Myocyte (in vitro differentiated cells): ENCODE measurements around the gene MID1. TPM values are rescaled to one million over a fixed set of nuclear protein-coding genes. Genes with fewer than 3 reads are reported as not detected.

Experiments used
- DNase-seq: peaks from one replicate; pipeline ENCODE4 v3.0.0-alpha.2; 2012; ENCODE audit warnings: low read depth
- total RNA-seq: library from RNA; depleted of rRNA; stranded (reverse); fragments of >200 nt; gene quantifications from 2 replicates; pipeline ENCODE4 v1.2.3, GENCODE V29; 2014

Gene MID1
- total RNA-seq, 1 donor from 2014 or later = 11.0 TPM

DNA sequence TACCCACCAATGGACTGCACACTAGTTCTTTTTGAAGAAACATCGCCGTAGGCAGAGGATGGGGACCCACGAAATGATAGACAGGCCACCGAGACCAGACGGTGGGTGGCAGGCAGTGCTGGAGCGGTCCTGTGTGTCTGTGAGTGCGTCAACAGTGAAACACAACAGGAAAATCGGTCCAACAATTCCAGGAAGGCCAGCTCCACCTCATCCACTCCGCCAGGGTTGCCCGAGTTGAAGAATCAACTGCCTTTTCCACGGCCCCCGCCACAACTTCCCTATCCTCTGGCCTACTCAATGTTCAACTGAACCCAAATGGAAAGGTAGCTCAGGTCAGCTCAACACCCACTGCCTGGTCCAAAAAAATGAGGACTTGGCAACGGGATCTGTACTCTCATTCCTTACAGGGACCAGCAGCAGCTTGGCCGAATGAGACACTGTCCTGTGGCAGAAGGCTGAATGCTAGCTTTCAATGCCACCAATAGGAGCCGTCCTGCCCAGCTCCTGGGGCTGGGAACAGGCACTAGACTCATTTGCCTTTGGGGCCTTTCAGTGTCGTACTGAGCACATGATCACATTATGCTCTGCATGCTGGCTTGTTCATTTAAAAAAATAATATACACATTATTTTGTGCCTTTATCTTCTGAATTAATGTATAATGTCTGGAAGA is 43.5 kb downstream of the MID1 start:
- DNase-seq = no peak

DNA sequence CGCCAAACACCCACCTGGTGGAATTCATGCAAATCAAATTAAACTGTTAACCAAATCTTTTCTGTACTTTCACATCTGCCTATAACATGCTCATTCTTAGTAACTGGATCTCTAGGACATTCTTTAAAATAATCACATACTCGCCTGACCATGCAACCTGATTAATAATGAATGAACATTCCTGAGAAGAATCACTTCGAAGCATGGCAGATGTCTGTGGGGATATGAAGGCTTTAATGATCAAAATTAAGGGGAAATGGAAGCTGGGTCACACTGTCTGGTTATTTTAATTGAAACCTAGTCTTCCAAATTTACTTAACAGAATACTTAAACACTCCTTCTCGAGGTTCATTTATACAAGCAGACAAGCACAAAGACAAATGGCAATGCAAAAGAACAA is 44.2 kb downstream of the MID1 start:
- no peak for DNase-seq

DNA sequence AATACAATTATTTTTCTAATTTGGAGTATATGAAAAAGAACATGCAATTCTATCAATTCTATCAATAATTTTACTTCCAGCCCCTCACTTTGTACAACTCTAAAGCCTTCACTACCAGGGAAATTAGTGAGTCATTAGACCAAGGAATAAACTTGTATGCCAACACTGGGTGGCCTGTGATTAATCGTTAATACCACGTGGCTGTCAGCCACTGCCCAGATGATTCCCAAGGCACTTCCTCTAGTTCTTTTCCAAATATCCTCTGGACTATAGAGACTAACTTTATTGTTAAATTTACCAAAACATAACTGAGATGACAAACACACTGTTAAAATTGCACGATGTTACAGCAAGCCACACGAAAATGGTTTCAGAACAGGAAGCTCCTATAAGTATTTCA is 45.7 kb downstream of the MID1 start:
- DNase-seq = no peak

DNA sequence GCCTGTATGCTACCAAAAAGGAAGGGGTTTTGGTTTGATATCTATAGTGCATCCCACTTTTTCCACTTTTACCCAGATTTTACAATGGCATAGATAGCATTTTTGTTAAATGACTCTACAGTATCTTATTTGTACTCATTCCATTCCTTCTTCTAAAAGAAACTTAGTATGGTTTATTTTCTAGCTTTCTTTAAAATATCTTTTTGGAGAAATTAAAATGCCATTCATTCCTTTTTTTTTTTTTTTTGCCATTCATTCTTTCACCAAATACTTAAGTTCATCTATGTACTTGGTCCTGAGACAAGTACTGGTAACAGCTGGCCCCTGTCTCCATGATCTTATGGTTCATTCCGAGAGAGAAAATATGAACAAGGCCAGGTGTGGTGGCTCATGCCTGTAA is 49.1 kb downstream of the MID1 start:
- peak; percentile 13 for DNase-seq

DNA sequence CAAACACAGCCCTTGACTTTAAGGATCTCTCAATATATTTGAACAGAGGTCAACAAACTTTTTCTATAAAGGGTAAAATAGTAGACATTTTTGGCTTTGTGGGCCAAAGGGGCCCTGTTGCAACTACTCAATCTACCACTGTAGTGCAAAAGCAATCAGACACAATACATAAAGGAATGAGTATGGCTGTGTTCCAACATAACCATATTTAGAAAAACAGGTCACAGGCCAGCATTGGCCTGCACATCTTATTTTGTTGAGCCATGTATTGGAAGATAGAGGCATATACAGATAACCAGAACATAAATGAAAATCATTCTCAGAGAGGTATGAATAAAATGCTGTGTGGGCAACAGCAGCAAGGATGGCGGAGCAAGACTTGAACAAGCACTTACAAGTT is 49.8 kb downstream of the MID1 start:
- no peak for DNase-seq

DNA sequence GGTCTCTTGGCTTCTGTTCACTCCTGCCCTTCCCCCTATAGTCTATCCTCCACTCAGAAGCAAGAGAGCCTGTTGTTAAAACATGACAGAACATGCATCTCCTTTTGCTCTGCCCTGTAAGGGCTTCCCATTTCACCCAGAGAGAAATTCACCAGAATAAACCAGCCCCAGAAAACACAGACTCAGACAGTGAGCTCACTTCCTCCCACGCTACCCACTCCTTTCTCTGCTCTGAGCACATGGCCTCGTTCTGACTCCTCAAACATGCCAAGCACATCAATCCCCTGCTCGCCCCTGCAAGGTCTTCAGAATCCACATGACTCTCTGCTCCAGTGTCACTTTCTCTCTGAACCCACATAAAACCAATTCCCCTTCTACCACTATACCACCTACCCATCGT is 50.4 kb downstream of the MID1 start:
- DNase-seq = peak; percentile 9

DNA sequence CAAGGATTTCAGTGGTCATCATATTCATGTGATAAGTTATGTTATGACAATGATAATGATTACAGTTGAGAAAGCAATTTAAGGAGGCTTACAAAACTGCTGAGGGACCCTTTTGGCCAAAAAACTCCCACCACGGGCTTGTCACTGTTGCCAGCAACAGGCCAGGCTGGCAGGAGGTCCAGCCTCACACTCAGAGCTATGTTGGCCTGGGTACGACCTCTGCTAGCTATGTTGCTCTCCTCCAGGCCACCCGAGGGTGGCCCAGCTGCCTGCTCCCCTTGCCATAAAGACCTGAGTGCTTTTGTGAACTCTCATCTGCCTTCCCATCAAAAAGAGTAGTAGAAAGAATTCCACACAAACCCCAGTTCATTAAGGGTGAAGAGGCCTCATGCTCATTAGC is 52.0 kb downstream of the MID1 start:
- no peak for DNase-seq

DNA sequence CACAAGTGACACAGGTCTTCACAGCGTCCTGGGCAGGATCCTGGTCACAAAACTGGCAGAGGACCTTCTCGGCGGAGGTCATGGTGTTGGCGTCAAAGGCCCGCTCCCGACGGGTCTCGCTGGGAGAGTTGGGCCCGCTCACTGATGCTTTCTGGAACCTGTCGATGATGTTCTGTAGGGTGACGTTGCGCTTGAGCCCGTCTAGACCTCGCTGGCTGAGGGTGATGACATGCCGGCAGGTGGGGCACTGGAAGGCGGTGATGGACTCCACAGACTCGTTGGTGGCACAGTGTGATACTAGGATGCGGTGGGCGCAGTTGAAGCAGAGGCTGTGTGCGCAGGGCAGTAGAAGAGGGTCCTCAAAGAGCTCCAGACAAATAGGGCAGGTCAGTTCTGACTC is 53.2 kb downstream of the MID1 start:
- DNase-seq = no peak

DNA sequence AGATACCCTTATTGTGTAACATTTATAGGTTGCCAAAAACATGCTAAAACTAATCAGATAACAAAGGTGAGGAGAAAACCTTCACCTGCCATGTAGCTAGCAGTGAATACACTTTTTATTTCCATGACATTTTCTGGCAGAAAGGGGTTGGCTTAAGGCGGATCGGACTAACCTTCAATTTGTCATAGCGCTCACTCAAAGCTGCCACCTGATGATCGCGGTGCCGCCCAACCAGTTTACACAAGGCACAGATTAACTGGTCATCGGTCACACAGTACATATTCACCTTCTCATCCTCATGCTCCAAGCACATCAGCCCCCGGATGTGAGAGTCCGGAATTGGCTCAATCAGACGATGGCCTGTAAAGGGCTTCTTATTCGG is 53.7 kb downstream of the MID1 start:
- DNase-seq = no peak

DNA sequence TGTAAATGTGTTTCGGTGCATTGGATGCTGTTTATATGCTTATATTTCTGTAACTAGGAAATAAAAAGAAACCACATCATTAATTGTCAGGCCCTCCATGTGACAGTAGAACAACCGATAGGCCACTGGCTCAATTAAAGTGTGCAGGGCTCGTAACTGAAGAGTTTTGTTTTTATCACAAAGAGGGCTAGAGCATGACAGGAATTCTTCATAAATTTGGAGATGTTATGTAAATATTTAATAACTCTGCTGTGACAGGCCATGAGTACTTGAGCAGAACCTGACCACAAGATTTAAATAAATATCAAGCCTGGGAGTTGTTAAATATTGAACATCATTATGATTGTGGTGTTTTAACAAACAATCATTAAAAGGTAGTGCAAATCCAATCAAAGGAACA is 55.9 kb downstream of the MID1 start:
- DNase-seq = no peak

DNA sequence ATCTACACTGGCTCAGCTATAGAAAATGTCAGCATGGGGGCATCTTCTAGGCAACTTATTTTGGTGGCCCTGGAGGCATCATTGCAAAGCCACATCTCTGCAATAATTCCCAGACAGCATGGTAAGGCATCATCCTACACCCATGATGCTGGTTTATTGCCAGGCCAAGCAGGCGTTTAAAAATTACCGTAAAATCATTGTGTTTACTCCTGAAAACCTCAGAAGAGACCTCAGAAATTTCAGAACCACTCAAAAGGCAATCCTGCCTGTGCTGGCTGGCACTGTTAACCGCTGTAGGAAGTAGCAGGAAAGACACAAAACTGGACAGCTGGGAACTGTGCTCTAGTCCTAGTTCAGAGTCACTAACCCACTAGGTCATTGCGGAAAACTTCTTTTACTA is 63.2 kb downstream of the MID1 start:
- peak; percentile 18 for DNase-seq

DNA sequence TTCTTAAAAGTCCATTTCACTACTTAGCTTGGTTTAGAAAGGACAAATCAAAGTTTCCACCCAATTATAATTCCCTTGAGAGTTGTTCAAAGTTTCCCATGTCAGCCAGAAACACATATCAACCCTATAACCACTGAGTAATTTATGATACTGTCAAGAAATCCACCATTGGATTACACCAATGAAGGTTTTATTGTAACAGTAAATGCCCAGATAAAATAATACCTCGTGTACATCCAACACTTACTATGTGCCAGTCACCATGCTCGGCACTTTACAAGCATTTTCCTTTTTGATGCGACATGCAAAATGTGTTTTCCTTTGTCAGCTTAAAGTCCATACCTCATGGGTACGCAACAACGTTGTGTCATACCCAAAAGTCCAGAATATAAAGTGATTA is 64.0 kb downstream of the MID1 start:
- no peak for DNase-seq

DNA sequence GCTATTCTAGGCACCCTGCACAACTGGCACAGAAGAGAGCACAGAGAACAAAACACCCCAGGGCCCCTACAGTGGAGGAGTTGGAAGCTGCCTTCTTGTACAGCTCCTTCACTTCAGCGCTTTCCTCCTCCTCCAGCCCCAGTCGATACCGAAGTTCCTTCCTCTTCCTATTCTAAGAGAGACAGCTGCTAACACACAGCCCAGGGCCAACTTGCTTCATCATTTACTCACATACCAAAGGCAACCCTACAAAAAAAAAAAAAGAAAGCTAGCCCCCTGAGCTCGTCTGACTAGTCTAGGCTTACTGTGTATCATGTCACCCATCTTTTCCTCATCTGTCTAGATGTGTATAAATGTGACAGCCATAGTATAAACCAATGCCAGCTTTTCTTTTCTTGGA is 64.5 kb downstream of the MID1 start:
- no peak for DNase-seq

DNA sequence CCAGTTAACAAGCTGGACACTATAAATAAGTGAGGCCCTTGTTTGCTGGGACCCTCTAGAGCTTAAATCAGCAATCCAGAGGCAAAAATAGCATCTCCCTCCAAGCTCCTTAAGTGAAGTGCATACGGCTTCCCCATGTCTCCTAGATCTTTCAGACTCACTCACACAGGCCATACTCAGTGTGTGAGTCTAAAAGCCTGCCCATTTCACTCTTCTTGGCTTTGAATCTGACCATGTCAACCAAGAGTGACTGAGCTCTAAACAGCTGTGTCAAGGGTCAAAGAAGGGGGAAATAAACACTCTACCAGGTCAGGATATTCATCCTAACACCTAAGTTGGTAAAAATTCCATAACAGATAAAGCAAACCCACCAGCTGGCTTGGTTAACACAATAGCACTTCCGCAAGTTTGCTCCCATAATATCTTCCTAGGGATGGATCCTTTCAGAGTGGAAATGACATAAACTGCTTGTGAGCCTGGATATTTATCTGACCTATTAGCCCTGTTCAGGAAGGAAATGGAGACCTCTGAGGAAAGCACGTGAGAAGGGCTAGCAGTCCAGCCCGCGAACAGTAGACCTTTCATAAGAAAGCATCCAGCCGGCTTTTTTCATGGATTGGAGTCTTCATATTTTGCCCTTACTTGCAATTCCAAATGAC is 65.6 kb downstream of the MID1 start:
- no peak for DNase-seq

DNA sequence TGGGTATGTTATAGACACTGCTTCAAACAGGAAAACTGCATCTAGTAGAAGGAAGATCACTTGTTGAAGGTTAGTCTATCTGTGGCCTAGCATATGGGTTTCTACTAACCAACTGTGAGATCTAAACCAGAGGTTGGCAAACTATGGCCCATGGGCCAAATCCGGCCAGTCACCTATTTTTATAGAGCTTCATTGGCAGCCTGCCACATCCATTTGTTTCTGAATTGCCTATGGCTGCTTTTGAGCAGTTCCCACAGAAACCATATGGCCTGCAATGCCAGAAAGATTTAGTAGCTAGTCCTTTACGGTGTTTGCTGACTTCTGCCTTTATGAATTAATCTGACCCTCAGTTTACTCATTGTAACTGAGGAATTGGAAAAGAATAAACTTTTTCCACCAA is 71.1 kb downstream of the MID1 start:
- DNase-seq = no peak

DNA sequence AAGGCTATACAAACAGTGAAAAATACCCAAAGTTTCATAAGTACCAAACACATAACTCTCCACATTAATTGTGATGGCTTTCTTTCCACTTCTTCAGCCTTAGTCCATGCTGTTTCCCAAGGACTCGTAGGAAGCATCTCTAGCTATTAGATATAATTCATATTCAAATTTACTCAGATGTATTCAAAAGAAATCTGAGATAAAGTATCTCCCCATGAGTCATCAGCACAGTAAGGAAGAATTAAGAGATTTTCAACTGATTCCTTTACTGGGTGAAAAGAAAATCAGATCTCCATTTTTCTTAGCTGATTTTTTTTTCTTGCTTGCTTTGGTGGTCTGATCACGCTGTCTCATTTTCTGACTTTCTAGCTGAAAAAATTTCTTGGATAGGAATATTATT is 71.7 kb downstream of the MID1 start:
- no peak for DNase-seq

DNA sequence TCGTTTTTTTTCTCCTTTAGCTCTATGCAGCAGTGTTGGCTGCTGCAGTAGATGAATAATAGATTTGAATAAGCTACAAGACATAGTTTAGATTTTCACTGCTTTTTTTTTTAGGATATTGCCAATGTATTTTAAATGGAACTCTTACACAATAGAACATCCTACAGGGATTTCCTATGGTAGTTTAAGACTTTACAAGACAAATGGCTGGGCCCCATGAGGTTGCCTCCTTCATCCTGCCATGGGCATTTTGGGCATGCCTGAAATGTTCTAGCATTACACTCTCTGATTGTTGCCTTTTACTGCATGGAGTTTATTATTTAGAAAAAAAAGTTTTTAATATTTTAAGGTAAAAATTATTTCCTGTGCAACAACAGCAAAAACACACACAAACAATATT is 74.5 kb downstream of the MID1 start:
- DNase-seq = no peak

DNA sequence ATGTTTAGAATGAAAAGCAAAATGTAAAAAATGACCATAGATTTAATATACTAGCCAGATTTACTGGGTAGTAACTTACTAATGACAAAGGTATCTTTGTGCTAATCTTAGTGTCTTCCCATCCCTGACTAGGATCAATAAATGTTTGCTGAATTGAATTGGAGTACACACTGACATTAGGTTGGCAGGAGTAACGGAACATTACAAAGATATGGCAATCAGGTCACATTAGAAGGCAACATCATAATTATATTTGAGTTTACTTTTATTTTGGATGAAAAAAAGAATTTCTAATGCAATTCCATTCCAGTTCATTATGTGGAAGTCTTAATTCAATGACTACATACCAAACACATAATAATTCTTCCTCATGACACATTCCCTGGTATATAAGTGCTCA is 77.8 kb downstream of the MID1 start:
- DNase-seq = no peak

DNA sequence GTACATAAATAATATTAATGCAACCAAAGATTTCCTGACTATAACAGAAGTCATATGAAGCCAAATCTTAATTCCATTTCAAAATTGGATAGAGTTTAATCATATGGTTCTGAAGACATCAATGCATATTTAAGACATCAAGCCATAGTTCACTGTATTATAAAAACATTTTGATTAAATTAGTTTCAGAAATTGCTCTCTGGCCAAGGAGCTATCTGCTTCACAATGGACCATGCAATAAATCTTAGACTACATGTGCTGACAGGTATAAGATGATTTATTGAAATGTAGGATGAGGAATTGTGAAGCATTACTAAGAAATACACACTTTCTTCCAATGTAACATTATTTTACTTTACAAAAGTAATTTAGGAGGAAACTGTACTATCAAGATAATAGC is 81.6 kb downstream of the MID1 start:
- no peak for DNase-seq

DNA sequence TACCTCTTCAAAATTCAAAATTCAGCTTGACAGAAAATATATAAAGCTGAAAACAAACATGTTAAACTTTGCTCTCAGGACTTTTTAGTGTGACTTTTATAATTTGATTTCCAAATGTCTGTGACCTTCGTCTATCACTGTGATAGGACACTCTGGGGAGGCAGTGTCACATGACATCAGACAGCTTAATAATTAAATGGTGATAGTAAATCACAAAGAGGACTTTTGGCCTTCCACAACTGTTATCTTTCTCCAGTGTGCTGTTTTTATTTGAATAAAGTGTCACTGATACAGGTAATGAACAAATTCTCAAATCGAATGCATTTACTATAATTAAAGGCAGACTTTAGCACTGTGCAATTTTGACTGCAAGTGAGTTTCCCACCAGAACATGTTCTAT is 83.1 kb downstream of the MID1 start:
- no peak for DNase-seq

DNA sequence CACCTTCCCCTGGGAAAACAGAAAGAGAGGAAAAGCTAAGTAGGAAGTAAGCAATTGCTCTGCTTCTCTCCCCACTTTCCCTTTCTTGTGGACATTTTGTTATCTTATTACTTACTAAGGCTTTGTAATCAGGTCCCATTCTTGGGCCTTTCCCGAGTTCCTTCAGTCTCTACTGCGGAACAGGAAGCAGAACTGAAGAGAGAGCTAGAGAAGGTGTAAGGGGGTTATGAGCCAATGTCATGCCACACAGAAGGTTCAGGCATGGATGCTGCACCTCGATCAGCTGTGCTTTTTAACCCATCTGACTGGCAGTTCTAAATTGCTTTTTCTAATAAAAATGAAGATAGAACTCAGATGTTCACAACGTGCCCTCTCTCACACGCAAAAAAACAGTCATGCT is 83.6 kb downstream of the MID1 start:
- no peak for DNase-seq

DNA sequence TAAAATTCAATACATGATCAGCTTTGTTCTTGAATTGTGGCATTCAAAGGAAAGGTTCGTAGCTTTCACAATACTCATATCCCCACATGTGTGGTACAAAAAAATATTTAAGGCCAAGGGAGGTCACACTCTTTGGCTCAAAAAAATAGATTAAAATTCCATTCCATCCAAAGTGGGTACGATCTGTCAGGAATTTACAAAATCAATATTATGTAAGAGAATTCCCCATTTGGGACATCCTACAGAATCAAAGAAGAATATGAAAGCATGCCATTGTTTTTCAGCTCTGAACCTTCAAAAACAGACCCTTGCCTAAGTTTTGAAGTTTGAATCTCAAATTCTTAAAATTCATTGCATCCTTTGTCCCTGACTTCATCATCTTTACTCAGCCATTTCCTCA is 85.8 kb downstream of the MID1 start:
- DNase-seq = no peak

DNA sequence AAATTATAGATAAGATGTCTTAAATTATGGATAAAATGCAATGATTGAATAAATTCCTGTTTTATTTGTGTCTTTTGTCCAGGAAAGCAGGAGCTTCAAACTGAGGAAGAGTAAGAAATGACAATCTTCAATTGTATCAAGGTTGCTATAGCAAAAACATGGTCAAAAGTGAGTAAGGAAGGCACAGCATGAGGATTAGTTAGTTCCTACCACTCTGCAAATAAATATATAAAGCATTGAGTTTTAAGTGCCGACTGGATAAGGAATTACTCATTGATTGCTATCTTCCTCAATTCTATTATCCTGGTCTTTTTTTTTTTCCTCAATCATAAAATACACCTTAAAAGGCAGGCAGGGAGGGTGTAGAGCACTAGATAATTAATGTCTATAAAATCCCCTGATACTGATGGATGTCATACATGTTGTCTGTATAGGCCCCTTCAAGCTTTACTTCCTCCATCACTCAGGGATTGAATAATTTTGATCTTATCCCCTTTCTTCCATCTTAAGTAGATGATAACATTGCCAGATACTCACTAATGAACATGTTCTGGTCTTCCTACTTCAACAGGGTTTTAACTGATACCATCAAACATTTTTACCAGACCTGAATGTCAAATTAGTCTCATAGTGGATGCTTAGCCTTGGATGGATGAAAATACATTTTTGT is 86.6 kb downstream of the MID1 start:
- DNase-seq = no peak
